Bladder microvascular endothelial cell (primary cell): ENCODE data around the gene GLDN. TPM values are rescaled to one million over a fixed set of nuclear protein-coding genes. Genes with fewer than 3 reads are reported as not detected.

Experiments used
- total RNA-seq: library from RNA; depleted of rRNA; stranded (reverse); fragments of >200 nt; gene quantifications from 2 replicates; pipeline ENCODE4 v1.2.3, GENCODE V29; 2014

The GLDN gene
- 0.16 TPM in 1 of 2 replicates, not detected in the other for total RNA-seq

GRCh38 chr15:51341366-51342226 lies at the start of gene GLDN:
Gene GLDN, plus strand, starts transcription at chr15:51341655. Its CDS starts 30 bp downstream, at chr15:51341685.

GRCh38 chr15:51338496-51338895 lies 3.0 kb upstream of the GLDN start, which contains the start of gene CYP19A1:
Gene CYP19A1, minus strand, starts transcription at chr15:51338596. Its CDS starts 95,684 bp downstream, at chr15:51242912.

Other genes starting within 250 kb of the GLDN start
- 9.7 and 46.1 TPM in 2 replicates for gene TNFAIP8L3, start 246.7 kb upstream of the GLDN start, total RNA-seq
- gene CYP19A1, start 3.1 kb upstream of the GLDN start, total RNA-seq, result not detected in 2 replicates